HEK293 (cell line): ENCODE data around the gene CIB1.
"Not testable (repeated sequence)": the region's sequence is repeated elsewhere in the genome, so short reads cannot be mapped to it uniquely, and the experiment has no call there.

Experiments
- CTCF ChIA-PET: fragments of 350-600 bp; formaldehyde crosslinking; extraction: SDS; loops from one replicate; lab custom pipeline; 2021; ENCODE audit warnings: antibody characterized with exemption; lab: Yijun Ruan, JAX
- POLR2A ChIA-PET: fragments of 300-600 bp; formaldehyde crosslinking; extraction: SDS; loops from one replicate; lab custom pipeline; 2020; ENCODE audit warnings: antibody characterized with exemption, inconsistent platforms; lab: Yijun Ruan, JAX
- H3K27ac ChIP-seq: fragments of 200-500 bp; sonication (Bioruptor generic); 2 replicates; pipeline ENCODE4 v1.5.1; 2014; ENCODE audit warnings: low read depth, low read length, control low read depth, inconsistent platforms; ENCODE audit errors: extremely low read depth
- H3K36me3 ChIP-seq, 2 experiments: fragments of 200-500 bp in 1 of 2; sonication (Bioruptor generic) in 1 of 2; 1 replicate in 1 of 2; 2 replicates in 1 of 2; pipeline ENCODE4 v1.5.1; 2014 to 2017; ENCODE audit warnings: inconsistent platforms in 2 of 2, low read length in 2 of 2; ENCODE audit not compliant: control insufficient read depth in 2 of 2, insufficient read depth in 1 of 2
- H3K4me1 ChIP-seq: fragments of 200-500 bp; sonication (Bioruptor generic); 2 replicates; pipeline ENCODE4 v1.5.1; 2014; ENCODE audit warnings: mild to moderate bottlenecking, low read length, inconsistent platforms; ENCODE audit not compliant: control insufficient read depth, insufficient read depth
- H3K4me3 ChIP-seq: 2 replicates; pipeline ENCODE4 v1.5.1; 2011; ENCODE audit warnings: low read depth, mild to moderate bottlenecking, control low read depth, low read length, moderate library complexity
- H3K9me3 ChIP-seq: fragments of 200-500 bp; sonication (Bioruptor generic); 2 replicates; pipeline ENCODE4 v1.5.1; 2014; ENCODE audit warnings: low read depth, low read length, inconsistent platforms; ENCODE audit not compliant: control insufficient read depth, insufficient read depth
- FEZF1 ChIP-seq: fragments of 450-650 bp; formaldehyde crosslinking; IDR thresholded peaks from 2 replicates; pipeline ENCODE4 v1.5.1; 2016; ENCODE audit warnings: missing biosample characterization, missing genetic modification characterization
- HOXD13 ChIP-seq: sonication (generic); formaldehyde crosslinking; IDR thresholded peaks from 2 replicates; pipeline ENCODE4 v1.8.0; 2022; ENCODE audit warnings: missing genetic modification reagents, borderline replicate concordance
- PRDM1 ChIP-seq: fragments of 450-650 bp; formaldehyde crosslinking; IDR thresholded peaks from 2 replicates; pipeline ENCODE4; 2016; ENCODE audit warnings: missing biosample characterization, missing genetic modification characterization
- RBAK ChIP-seq: fragments of 450-650 bp; formaldehyde crosslinking; IDR thresholded peaks from 2 replicates; pipeline ENCODE4 v1.5.1; 2016; ENCODE audit warnings: missing biosample characterization, missing genetic modification characterization
- REPIN1 ChIP-seq: fragments of 450-650 bp; formaldehyde crosslinking; IDR thresholded peaks from 2 replicates; pipeline ENCODE4 v1.5.1; 2017; ENCODE audit warnings: missing biosample characterization, missing genetic modification characterization, low read depth
- YY1 ChIP-seq: fragments of 450-650 bp; formaldehyde crosslinking; IDR thresholded peaks from 2 replicates; pipeline ENCODE4 v1.5.1; 2018; ENCODE audit warnings: missing biosample characterization, missing genetic modification characterization
- ZBTB1 ChIP-seq: fragments of 450-650 bp; formaldehyde crosslinking; IDR thresholded peaks from 2 replicates; pipeline ENCODE4 v1.5.1; 2016; ENCODE audit warnings: missing biosample characterization, missing genetic modification characterization
- ZIC2 ChIP-seq: fragments of 450-650 bp; formaldehyde crosslinking; IDR thresholded peaks from 2 replicates; pipeline ENCODE4 v1.5.1; 2016; ENCODE audit warnings: missing biosample characterization, missing genetic modification characterization
- ZNF121 ChIP-seq: fragments of 450-650 bp; formaldehyde crosslinking; IDR thresholded peaks from 2 replicates; pipeline ENCODE4 v1.5.1; 2016; ENCODE audit warnings: missing biosample characterization, missing genetic modification characterization
- ZNF211 ChIP-seq: fragments of 450-650 bp; formaldehyde crosslinking; IDR thresholded peaks from 2 replicates; pipeline ENCODE4 v1.5.1; 2016; ENCODE audit warnings: low read depth, missing biosample characterization, missing genetic modification characterization
- ZNF23 ChIP-seq: fragments of 450-650 bp; formaldehyde crosslinking; IDR thresholded peaks from 2 replicates; pipeline ENCODE4 v1.5.1; 2016; ENCODE audit warnings: missing biosample characterization, missing genetic modification characterization, borderline replicate concordance
- ZNF302 ChIP-seq: fragments of 450-650 bp; formaldehyde crosslinking; IDR thresholded peaks from 2 replicates; pipeline ENCODE4 v1.5.1; 2016; ENCODE audit warnings: missing biosample characterization, missing genetic modification characterization, low read depth
- ZNF335 ChIP-seq: fragments of 450-650 bp; formaldehyde crosslinking; conservative IDR thresholded peaks from 2 replicates; pipeline ENCODE4 v1.5.1; 2016; ENCODE audit warnings: missing biosample characterization, missing genetic modification characterization
- ZNF366 ChIP-seq: fragments of 450-650 bp; formaldehyde crosslinking; conservative IDR thresholded peaks from 2 replicates; pipeline ENCODE4 v1.5.1; 2016; ENCODE audit warnings: missing biosample characterization, missing genetic modification characterization
- ZNF555 ChIP-seq: fragments of 450-650 bp; formaldehyde crosslinking; conservative IDR thresholded peaks from 2 replicates; pipeline ENCODE4 v1.5.1; 2017; ENCODE audit warnings: missing biosample characterization, mild to moderate bottlenecking, missing genetic modification characterization, inconsistent platforms
- ZNF561 ChIP-seq: fragments of 450-650 bp; IDR thresholded peaks from 2 replicates; pipeline ENCODE4 v1.5.1; 2018; ENCODE audit warnings: missing biosample characterization, missing genetic modification characterization, borderline replicate concordance
- ZNF596 ChIP-seq: fragments of 450-650 bp; IDR thresholded peaks from 2 replicates; pipeline ENCODE4 v1.5.0; 2018; ENCODE audit warnings: missing biosample characterization, mild to moderate bottlenecking, missing genetic modification characterization, moderate library complexity
- ZNF664 ChIP-seq: fragments of 450-650 bp; formaldehyde crosslinking; IDR thresholded peaks from 2 replicates; pipeline ENCODE4 v1.5.1; 2016; ENCODE audit warnings: missing biosample characterization, missing genetic modification characterization
- ZNF776 ChIP-seq: fragments of 450-650 bp; formaldehyde crosslinking; IDR thresholded peaks from 2 replicates; pipeline ENCODE4 v1.5.0; 2017; ENCODE audit warnings: missing biosample characterization, missing genetic modification characterization, borderline replicate concordance

CIB1 gene

DNA sequence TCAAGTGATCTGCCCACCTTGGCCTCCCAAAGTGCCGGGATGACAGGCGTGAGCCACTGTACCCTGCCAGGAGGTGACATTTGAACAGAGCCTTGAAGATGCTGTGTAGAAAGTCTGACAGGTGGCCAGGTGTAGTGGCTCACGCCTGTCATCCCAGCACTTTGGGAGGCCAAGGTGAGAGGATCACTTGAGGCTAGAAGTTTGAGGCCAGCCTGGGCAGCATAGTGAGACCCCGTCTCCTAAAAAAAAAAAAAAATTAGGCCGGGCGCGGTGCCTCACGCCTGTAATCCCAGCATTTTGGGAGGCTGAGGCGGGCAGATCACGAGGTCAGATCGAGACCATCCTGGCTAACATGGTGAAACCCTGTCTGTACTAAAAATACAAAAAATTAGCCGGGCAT lies 44.7 kb upstream of the CIB1 start:
- H3K4me3 ChIP-seq, H3K4me1 ChIP-seq, H3K27ac ChIP-seq, H3K9me3 ChIP-seq, POLR2A ChIA-PET: not testable (repeated sequence)
- peak; percentile 60; the same call in 1 of the 2 replicates for TF ChIP-seq ZNF121 (tag by site-specific recombination)
- peaks cover 10 to 13% of the 10 kb centered on the region in 2 experiments for H3K36me3 ChIP-seq
- CTCF ChIA-PET = interaction anchor here (1.6 kb wide), 1 partner anchor 207 kb away, joined by 3 read pairs; no protein-coding TSS in a partner anchor

DNA sequence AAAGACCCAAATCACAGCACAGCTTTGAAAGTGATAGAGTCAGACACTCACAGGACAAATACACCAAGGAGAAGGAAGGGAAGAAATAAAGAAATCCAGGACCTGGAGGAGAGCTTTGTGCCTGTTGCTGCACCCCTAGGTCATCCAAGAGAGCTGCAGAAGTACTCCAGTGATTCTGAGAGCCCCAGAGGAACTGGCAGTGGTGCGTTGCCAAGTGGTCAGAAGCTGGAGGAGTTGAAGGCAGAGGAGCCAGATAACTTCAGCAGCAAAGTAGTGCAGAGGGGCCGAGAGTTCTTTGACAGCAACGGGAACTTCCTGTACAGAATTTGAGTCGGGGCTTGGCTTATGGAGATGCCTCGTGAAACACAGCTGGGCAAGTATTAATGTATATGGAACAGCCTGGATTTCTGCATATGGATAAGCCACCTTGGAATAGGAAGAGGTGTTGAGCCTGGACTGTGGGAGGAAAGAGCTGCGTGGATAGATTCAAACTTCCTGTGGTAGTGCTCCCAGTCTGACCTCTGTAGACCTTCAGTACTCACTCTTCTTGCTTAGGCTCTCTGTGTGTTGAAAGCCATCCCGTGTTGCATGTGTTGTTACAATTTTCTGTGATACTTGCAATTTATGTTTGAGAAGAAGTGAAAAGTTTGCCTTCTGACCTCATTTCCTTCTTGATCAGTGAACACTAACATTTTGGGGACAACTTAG lies 37.9 kb upstream of the CIB1 start:
- Histone ChIP-seq H3K4me3 (no peak overlapping the region), H3K9me3 (no peaks in the 10 kb centered on the region), H3K4me1 (peaks cover 10% of the 10 kb centered on the region; the same call in 1 of the 2 replicates), H3K27ac (no peak overlapping the region), H3K36me3 (peaks cover 59 to 72% of the 10 kb centered on the region in 2 experiments)
- CTCF ChIA-PET = interaction anchor here (0.6 to 3.1 kb wide), 4 partner anchors 14 to 512 kb away, joined by 4 to 9 read pairs (median 5); no protein-coding TSS in a partner anchor
- TF ChIP-seq ZNF366 (tag by site-specific recombination) (no peak), ZNF555 (tag by site-specific recombination) (no peak), ZNF664 (tag by site-specific recombination) (no peak), HOXD13 (CRISPR knock-in tag) (no peak), YY1 (tag by site-specific recombination) (no peak), ZNF302 (no peak), REPIN1 (no peak), RBAK (tag by site-specific recombination) (no peak), ZNF335 (no peak), ZIC2 (tag by site-specific recombination) (no peak), ZNF211 (no peak)
- POLR2A ChIA-PET = interaction anchor here (0.6 kb wide), 1 partner anchor 15 kb away, joined by 3 read pairs; no protein-coding TSS in a partner anchor

DNA sequence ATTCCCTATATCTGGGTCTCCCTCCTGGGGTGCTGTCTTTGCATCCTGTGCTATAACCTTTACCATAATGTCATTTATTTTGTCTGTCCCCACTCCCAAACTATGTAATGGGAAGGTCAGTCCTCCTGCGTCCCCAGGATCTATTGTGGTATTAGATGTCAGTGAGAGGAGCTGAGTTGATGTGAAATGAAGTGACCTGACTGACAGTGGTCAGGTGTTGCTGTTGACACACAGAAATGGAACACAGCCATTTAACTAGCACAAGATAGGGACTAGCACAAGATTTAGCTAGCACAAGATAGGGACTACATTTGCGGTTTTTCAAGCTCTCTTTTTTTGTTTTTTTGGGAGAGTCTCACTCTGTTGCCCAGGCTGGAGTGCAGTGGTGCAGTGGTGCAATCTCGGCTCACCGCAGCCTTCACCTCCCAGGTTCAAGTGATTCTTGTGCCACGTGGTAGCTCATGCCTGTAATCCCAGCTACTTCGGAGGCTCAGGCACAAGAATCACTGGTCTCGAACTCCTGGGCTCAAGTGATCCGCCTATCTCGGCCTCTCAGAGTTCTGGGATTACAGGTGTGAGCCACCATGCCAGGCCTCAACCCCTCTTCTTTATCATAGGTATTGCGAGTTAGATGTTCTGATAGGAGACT lies 36.9 kb upstream of the CIB1 start:
- ChIA-PET POLR2A (interaction anchor here (0.5 to 0.9 kb wide), 2 partner anchors 117 to 397 kb away, joined by 4 to 5 read pairs; partner anchors contain the start of gene IQGAP1), CTCF (interaction anchor here (1.6 to 3.1 kb wide), 2 partner anchors 22 to 49 kb away, joined by 4 to 9 read pairs; no protein-coding TSS in a partner anchor)

DNA sequence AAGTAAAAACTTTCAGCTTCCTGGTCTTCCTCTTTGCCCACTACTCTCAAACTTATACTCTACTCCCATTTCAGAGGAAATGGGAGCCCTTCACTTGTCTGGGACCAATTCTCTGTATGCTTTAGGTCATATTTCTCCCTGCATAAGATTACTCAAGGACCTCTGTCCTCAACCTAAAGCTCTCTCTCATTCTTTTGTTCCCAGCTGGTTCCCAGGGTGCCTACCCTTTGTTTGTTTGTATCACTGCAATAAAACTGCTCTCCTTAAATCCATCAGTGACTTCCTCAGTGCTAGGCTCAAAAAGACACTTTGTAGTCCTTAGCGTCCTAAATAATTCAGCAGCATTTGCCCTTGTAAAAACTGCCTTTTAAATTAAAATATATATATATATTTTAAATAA lies 34.7 kb upstream of the CIB1 start:
- POLR2A ChIA-PET = interaction anchor here (0.5 to 4.3 kb wide), 6 partner anchors 19 to 602 kb away, joined by 3 to 26 read pairs (median 4); partner anchors contain the start of genes CIB1, GDPGP1 and TTLL13
- Histone ChIP-seq H3K4me1 (peaks cover 10% of the 10 kb centered on the region; the same call in 1 of the 2 replicates), H3K36me3 (peaks cover 49 to 58% of the 10 kb centered on the region in 2 experiments), H3K27ac (no peak overlapping the region), H3K4me3 (no peak overlapping the region), H3K9me3 (no peaks in the 10 kb centered on the region)
- CTCF ChIA-PET = interaction anchor here (0.6 to 1.1 kb wide), 9 partner anchors 16 to 1096 kb away, joined by 3 to 6 read pairs (median 3); no protein-coding TSS in a partner anchor
- TF ChIP-seq ZNF561 (tag by site-specific recombination) (0 out of 2 replicates have a peak, but pooled peaks have one; percentile 30), ZNF596 (tag by site-specific recombination) (peak; percentile 44; the same call in 1 of the 2 replicates), FEZF1 (tag by site-specific recombination) (peak; percentile 56), ZNF776 (no peak)

More for the DNA sequence above, 36.9 kb upstream of the CIB1 start:
- TF ChIP-seq ZNF23 (tag by site-specific recombination) (no peak), PRDM1 (tag by site-specific recombination) (no peak), ZBTB1 (tag by site-specific recombination) (no peak)
- no peak overlapping the region for H3K27ac ChIP-seq
- peaks cover 10% of the 10 kb centered on the region; the same call in 1 of the 2 replicates for H3K4me1 ChIP-seq
- no peaks in the 10 kb centered on the region for H3K9me3 ChIP-seq
- peaks cover 59 to 72% of the 10 kb centered on the region in 2 experiments for H3K36me3 ChIP-seq
- H3K4me3 ChIP-seq = no peak overlapping the region
